ENCODE measurements around the gene GABRP. TPM values are rescaled to one million over a fixed set of nuclear protein-coding genes. Genes with fewer than 3 reads are reported as not detected.

GABRP gene
- polyA plus RNA-seq, 2 of the 4 experiments (the other 2 are of a cell fraction): not detected

DNA sequence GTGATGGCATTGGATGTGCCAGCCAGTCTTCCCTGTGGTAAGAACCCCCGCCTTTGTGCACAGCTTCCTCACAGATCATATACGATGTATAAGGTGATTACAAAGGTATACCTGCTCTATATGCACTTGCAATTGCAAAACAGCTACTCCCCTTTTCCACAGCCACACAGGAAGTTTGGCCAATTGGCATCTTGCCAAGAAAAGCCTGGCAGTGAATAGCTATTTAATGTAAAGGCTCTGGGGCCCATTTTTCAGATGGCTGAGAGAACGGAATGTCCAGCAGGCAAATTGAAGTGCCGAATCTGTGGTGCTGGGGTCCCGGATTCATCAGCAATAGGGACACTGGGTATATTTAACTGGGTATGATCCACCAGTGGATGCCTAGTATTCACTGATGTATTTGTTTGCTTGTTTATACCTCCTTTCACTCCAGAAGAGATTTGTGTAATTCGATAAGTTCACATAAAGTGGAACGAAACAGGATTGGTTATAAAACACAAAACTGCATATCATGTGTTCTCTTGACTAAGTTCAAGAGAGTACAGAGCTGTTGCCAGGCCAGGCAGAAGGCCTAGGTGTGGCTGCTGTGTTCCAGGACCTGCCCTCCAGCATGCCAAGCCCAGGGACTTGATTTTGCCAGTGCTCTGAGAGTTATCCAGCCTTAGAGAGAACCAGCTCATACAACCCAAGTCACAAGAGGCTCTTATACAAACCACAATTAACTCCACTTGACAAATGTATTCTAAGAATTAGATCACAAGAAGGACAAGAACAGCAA lies 27.7 kb upstream of the GABRP start (continued):
- TF ChIP-seq, protein P1, sequence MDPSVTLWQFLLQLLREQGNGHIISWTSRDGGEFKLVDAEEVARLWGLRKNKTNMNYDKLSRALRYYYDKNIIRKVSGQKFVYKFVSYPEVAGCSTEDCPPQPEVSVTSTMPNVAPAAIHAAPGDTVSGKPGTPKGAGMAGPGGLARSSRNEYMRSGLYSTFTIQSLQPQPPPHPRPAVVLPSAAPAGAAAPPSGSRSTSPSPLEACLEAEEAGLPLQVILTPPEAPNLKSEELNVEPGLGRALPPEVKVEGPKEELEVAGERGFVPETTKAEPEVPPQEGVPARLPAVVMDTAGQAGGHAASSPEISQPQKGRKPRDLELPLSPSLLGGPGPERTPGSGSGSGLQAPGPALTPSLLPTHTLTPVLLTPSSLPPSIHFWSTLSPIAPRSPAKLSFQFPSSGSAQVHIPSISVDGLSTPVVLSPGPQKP (IDR thresholded peaks at IDR 0.05; ENCODE audit: low read depth, low read length): no peak
- TF ChIP-seq HOXA7 (CRISPR knock-in tag; IDR thresholded peaks at IDR 0.05): no peak
- TF ChIP-seq, protein P2, sequence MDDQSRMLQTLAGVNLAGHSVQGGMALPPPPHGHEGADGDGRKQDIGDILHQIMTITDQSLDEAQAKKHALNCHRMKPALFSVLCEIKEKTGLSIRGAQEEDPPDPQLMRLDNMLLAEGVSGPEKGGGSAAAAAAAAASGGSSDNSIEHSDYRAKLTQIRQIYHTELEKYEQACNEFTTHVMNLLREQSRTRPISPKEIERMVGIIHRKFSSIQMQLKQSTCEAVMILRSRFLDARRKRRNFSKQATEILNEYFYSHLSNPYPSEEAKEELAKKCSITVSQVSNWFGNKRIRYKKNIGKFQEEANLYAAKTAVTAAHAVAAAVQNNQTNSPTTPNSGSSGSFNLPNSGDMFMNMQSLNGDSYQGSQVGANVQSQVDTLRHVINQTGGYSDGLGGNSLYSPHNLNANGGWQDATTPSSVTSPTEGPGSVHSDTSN (IDR thresholded peaks at IDR 0.05): no peak
- TF ChIP-seq, protein P3, sequence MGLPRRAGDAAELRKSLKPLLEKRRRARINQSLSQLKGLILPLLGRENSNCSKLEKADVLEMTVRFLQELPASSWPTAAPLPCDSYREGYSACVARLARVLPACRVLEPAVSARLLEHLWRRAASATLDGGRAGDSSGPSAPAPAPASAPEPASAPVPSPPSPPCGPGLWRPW (IDR thresholded peaks at IDR 0.05): no peak

DNA sequence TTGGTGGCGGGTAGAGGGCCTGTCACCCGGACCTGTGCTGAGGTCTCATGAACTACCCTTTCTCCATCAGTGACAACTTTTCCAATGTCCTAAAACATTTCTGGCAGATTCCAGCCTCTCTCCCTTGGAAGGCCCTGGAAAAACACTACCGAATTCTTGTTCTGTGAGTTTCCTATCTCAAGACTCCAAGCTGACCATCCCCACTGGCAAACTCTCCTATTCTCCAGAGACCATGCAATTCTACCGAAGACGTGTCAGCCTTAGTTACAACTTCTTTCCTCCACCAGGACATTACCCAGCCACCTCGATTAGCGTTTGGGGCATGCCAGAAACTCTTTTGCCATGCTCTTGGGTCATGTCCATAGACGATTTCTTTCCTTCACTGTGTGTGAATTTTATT lies 26.8 kb upstream of the GABRP start:
- 76% methylated on average over 8 of the region's 8 CpGs for WGBS (ENCODE audit: missing lambda C conversion rate)
- no peak for DNase-seq (ENCODE audit: low read depth in 1 of 2, low spot score in 1 of 2)

DNA sequence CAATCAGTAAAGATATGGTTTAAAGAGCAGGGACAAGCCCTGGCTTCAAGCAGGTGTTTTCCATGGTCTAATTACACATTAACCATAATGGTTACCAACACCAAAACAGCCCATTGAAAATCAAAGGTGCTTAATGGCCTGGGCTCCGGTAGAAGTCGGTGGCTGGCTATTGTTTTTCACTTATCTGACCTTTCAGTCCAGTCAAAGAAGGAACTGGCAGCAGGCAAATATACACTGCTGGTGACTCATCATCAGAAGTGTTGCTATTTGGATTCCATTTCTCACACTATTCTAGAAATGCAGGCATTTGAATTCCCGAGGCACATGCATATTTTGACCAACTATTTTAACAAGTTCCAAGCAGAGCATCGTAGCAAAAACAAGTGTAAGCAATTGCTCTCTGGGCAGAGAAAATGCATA lies 26.3 kb upstream of the GABRP start:
- CTCF ChIA-PET: no interaction called here
- Histone ChIP-seq H3K27ac (peak overlapping the region; percentile 16 to 36; a peak in 4 of 6 replicates), H3K4me2 (peak overlapping the region; percentile 55), H3K4me1 (peaks cover 22% of the 10 kb centered on the region), H3K4me3 (no peak overlapping the region), H3K9me3 (no peaks in the 10 kb centered on the region)
- FAIRE-seq (no peak), ATAC-seq (peak; percentile 48 to 72; a peak in 3 of 6 replicates), DNase-seq (ENCODE audit: low read depth in 1 of 2, low spot score in 1 of 2) (peak; percentile 27 to 40)
- POLR2A ChIA-PET: no interaction called here
- TF ChIP-seq, protein P4, sequence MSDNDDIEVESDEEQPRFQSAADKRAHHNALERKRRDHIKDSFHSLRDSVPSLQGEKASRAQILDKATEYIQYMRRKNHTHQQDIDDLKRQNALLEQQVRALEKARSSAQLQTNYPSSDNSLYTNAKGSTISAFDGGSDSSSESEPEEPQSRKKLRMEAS (IDR thresholded peaks at IDR 0.05): 0 out of 2 replicates have a peak, but pooled peaks have one; percentile 16
- TF ChIP-seq CHD2 (IDR thresholded peaks at IDR 0.05; ENCODE audit: low read length, partially characterized antibody) (no peak), CBX2 (IDR thresholded peaks at IDR 0.05; ENCODE audit: borderline replicate concordance, low read depth) (no peak), FOSL2 (IDR thresholded peaks at IDR 0.05) (0 out of 2 replicates have a peak, but pooled peaks have one; percentile 57), FOSL2 (CRISPR knock-in tag; IDR thresholded peaks at IDR 0.05) (peak; percentile 83)
- TF ChIP-seq, protein P1 (IDR thresholded peaks at IDR 0.05; ENCODE audit: low read depth, low read length): no peak
- WGBS (ENCODE audit: missing lambda C conversion rate): 3% methylated on average over 4 of the region's 4 CpGs

More for the DNA sequence above, 26.8 kb upstream of the GABRP start:
- ATAC-seq (no peak), FAIRE-seq (no peak)
- Histone ChIP-seq H3K27ac (peak overlapping the region; percentile 16 to 36; a peak in 4 of 6 replicates), H3K4me1 (peaks cover 22% of the 10 kb centered on the region), H3K4me2 (peak overlapping the region; percentile 55), H3K4me3 (no peak overlapping the region), H3K9me3 (no peaks in the 10 kb centered on the region)
- no peak for TF ChIP-seq SREBF2 (IDR thresholded peaks at IDR 0.05)
- no peak for TF ChIP-seq RFX5 (IDR thresholded peaks at IDR 0.05)
- TF ChIP-seq HEYL (CRISPR knock-in tag; IDR thresholded peaks at IDR 0.05): no peak
- TF ChIP-seq CBX2 (IDR thresholded peaks at IDR 0.05; ENCODE audit: borderline replicate concordance, low read depth): no peak
- TF ChIP-seq MAFK (IDR thresholded peaks at IDR 0.05; ENCODE audit: partially characterized antibody): no peak
- no peak for TF ChIP-seq FOXS1 (CRISPR knock-in tag; IDR thresholded peaks at IDR 0.05)
- no peak for TF ChIP-seq TP53 (CRISPR knock-in tag; IDR thresholded peaks at IDR 0.05)
- ChIA-PET POLR2A (no interaction called here), CTCF (interaction anchor here (1.5 kb wide), 1 partner anchor 35 kb away, joined by 5 read pairs; no protein-coding TSS in a partner anchor)

DNA sequence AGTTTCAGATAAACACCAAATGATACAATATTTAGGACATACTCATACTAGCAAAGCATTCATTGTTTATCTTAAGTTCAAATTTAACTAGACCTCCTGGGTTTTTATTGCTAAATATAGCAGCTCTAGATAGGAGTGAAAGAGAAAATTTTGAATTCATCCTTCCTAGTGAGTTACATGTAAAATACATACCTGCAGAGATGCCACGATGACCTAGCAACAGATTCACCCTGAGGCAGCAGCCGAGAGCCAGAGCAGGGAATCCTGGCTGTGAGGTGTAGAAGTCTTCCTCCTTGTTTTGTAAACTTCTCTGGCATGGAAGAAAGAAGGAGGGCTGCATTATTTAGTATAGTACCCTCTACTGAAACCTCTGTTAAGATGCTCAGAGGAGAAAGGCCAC lies 25.9 kb upstream of the GABRP start:
- CTCF ChIA-PET: no interaction called here
- Histone ChIP-seq H3K9me3 (no peaks in the 10 kb centered on the region), H3K4me3 (no peak overlapping the region), H3K27ac (0 out of 6 replicates have a peak overlapping the region, but pooled peaks of 1 of the 2 experiments have one; percentile 11), H3K4me1 (peaks cover 22% of the 10 kb centered on the region), H3K4me2 (peak overlapping the region; percentile 55)
- no peak for DNase-seq (ENCODE audit: low read depth in 1 of 2, low spot score in 1 of 2)
- 38% methylated on average over 2 of the region's 2 CpGs for WGBS (ENCODE audit: missing lambda C conversion rate)
- no peak for ATAC-seq
- POLR2A ChIA-PET: no interaction called here
- no peak for FAIRE-seq
- no peak for TF ChIP-seq EHF (CRISPR knock-in tag; IDR thresholded peaks at IDR 0.05)
- no peak for TF ChIP-seq MYC (IDR thresholded peaks at IDR 0.05; ENCODE audit: borderline replicate concordance, low read length)
- TF ChIP-seq, protein P4 (IDR thresholded peaks at IDR 0.05): no peak
- TF ChIP-seq ZSCAN20 (CRISPR knock-in tag; IDR thresholded peaks at IDR 0.05): no peak
- TF ChIP-seq ZC3H11A (IDR thresholded peaks at IDR 0.05): no peak
- TF ChIP-seq, protein P5, sequence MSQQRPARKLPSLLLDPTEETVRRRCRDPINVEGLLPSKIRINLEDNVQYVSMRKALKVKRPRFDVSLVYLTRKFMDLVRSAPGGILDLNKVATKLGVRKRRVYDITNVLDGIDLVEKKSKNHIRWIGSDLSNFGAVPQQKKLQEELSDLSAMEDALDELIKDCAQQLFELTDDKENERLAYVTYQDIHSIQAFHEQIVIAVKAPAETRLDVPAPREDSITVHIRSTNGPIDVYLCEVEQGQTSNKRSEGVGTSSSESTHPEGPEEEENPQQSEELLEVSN (IDR thresholded peaks at IDR 0.05; ENCODE audit: borderline replicate concordance, low read depth): no peak
- TF ChIP-seq, protein P6, sequence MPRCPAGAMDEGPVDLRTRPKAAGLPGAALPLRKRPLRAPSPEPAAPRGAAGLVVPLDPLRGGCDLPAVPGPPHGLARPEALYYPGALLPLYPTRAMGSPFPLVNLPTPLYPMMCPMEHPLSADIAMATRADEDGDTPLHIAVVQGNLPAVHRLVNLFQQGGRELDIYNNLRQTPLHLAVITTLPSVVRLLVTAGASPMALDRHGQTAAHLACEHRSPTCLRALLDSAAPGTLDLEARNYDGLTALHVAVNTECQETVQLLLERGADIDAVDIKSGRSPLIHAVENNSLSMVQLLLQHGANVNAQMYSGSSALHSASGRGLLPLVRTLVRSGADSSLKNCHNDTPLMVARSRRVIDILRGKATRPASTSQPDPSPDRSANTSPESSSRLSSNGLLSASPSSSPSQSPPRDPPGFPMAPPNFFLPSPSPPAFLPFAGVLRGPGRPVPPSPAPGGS (IDR thresholded peaks at IDR 0.05): no peak
- TF ChIP-seq, protein P7, sequence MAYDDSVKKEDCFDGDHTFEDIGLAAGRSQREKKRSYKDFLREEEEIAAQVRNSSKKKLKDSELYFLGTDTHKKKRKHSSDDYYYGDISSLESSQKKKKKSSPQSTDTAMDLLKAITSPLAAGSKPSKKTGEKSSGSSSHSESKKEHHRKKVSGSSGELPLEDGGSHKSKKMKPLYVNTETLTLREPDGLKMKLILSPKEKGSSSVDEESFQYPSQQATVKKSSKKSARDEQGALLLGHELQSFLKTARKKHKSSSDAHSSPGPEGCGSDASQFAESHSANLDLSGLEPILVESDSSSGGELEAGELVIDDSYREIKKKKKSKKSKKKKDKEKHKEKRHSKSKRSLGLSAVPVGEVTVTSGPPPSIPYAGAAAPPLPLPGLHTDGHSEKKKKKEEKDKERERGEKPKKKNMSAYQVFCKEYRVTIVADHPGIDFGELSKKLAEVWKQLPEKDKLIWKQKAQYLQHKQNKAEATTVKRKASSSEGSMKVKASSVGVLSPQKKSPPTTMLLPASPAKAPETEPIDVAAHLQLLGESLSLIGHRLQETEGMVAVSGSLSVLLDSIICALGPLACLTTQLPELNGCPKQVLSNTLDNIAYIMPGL (CRISPR knock-in tag; IDR thresholded peaks at IDR 0.05; ENCODE audit: borderline replicate concordance): no peak
